Heart left ventricle (tissue), 16 donors: Measurements from ENCODE around the gene NAGPA. TPM values are rescaled to one million over a fixed set of nuclear protein-coding genes. Genes with fewer than 3 reads are reported as not detected.
A peak's percentile ranks its signal among the peaks of the same experiment; 100 is the strongest.

Source experiments
- ATAC-seq, 4 donors: fragments of 200-7000 bp; cut with Tn5 transposase; one replicate each; pipeline ENCODE4 v1.9.1; 2020 to 2022; ENCODE audit warnings: moderate library complexity in 4 of 4, mild to moderate bottlenecking in 3 of 4, moderate number of reproducible peaks in 1 of 4
- DNase-seq, 5 donors: peaks; one replicate each; pipeline ENCODE4 v3.0.0-alpha.2; 2020
- H3K27ac ChIP-seq, 12 donors: fragments of 200-600 bp; sonication (generic) in 4 of 12; one replicate each; pipeline versions ENCODE4 v1.5.0 to v1.8.0; 2016 to 2022; ENCODE audit warnings: mild to moderate bottlenecking in 2 of 12
- H3K27me3 ChIP-seq, 9 donors: fragments of 200-600 bp; sonication (generic) in 2 of 9; one replicate each; pipeline versions ENCODE4 v1.5.1 to v1.8.0; 2016 to 2022; ENCODE audit warnings: mild to moderate bottlenecking in 3 of 9
- H3K36me3 ChIP-seq, 9 donors: fragments of 200-600 bp; sonication (generic) in 2 of 9; one replicate each; pipeline versions ENCODE4 v1.5.0 to v1.8.0; 2018 to 2022; ENCODE audit warnings: mild to moderate bottlenecking in 2 of 9
- H3K4me1 ChIP-seq, 12 donors: fragments of 200-600 bp; sonication (generic) in 4 of 12; one replicate each; pipeline versions ENCODE4 v1.5.0 to v1.8.0; 2016 to 2022; ENCODE audit warnings: mild to moderate bottlenecking in 3 of 12
- H3K4me3 ChIP-seq, 12 donors: fragments of 200-600 bp; sonication (generic) in 4 of 12; one replicate each; pipeline versions ENCODE4 v1.5.0 to v1.8.0; 2017 to 2022; ENCODE audit warnings: mild to moderate bottlenecking in 9 of 12, moderate library complexity in 4 of 12
- H3K9me3 ChIP-seq, 12 donors: fragments of 200-600 bp; sonication (generic) in 4 of 12; one replicate each; pipeline versions ENCODE4 v1.5.0 to v1.8.0; 2016 to 2022; ENCODE audit warnings: mild to moderate bottlenecking in 1 of 12
- CTCF ChIP-seq, 12 donors: fragments of 200-600 bp; sonication (generic) in 4 of 12; IDR thresholded peaks; one replicate each; pipeline versions ENCODE4 v1.5.0 to v1.8.0; 2018 to 2022; ENCODE audit warnings: antibody characterized with exemption in 12 of 12, mild to moderate bottlenecking in 5 of 12
- POLR2A ChIP-seq, 2 donors: fragments of 450-650 bp; IDR thresholded peaks; one replicate each; pipeline ENCODE4 v1.6.1; 2017; ENCODE audit warnings: antibody characterized with exemption in 2 of 2, mild to moderate bottlenecking in 2 of 2, moderate library complexity in 2 of 2
- WGBS, 4 donors: extraction: QIAGEN DNeasy Blood & Tissue Kit in 2 of 4; methylation state at CpG; one replicate each; pipeline versions ENCODE4 v1.1.5 to v1.1.7; 2013 to 2018; 5-methylcytosine and 5-hydroxymethylcytosine counted together
- intact Hi-C, 10 donors: fragments of 100-400 bp; cut with DNase I; formaldehyde crosslinking; loops; one replicate each; pipeline versions ENCODE4 v1.11.1 to v1.14.2; 2022
- polyA plus RNA-seq, 2 donors: library from polyadenylated mRNA; stranded (reverse); fragments of 200-250 nt; gene quantifications; one replicate each; pipeline ENCODE4 v1.2.3, GENCODE V29; 2013
- total RNA-seq, 9 donors: library from RNA; depleted of rRNA in 2 of 9; stranded (reverse); fragments of >200 nt in 2 of 9; fragmentation: NEBNext Ultra II Directional in 3 of 9; extraction: Animal tissue kit (Norgen Biotek cat#: 25700) in 3 of 9; gene quantifications; one replicate each; pipeline versions ENCODE4 v1.1.0 to v1.2.4, GENCODE V29; 2016 to 2023
- donor health status: ischemic (EF 13 %, LVEDD 7.1; RV severe dilation, severe dysfunction).
- donor health status: healthy with polysubstance abuse.
- donor health status: DM: no; HTN: yes; CAD: no.
- donor health status: DM: no; HTN: no; CAD: no.
- donor health status: ischemic (EF 25% LVEDD 6.9; RV normal size, moderate dysfunction).
- donor health status: ischemic (EF 25% LVEDD 5.7; RV mildly dilated, moderate dysfunction).
- donor health status: healthy.
- donor health status: DM: yes; HTN: yes; CAD: no.
- donor health status: ischemic (EF 35%, LVEDD 5.7; RV mildly dilated, moderate dysfunction).
- donor health status: nonischemic (EF 11% LVEDD 7.7; RV severe dilation, severe dysfunction).
- donor health status: DM: yes; HTN: yes; CAD: no.
- donor health status: PGD.
- donor health status: ischemic (EF 29% LVEDD 5.4; RV normal size, mild dysfunction).
- donor health status: nonischemic (EF 23%, LVEDD 6.1; RV moderate dilation, normal function).

The NAGPA gene
- total and polyA plus RNA-seq, 11 donors = 3.8 to 14.6 (median 7.8) TPM

GRCh38 chr16:5003828-5004227 lies 29.9 kb downstream of the NAGPA start:
- intact Hi-C loops = no loop called here
- no peaks in the 10 kb centered on the region for H3K9me3 ChIP-seq
- WGBS, 4 donors = 48 to 65% (median 60%) methylated on average over 10 of the region's 10 CpGs
- H3K27ac ChIP-seq = peak overlapping the region in 5 of 12 donors; percentile 59 to 88 (median 78)
- peaks cover 0 to 8% (median 0%) of the 10 kb centered on the region in 9 donors for H3K36me3 ChIP-seq
- H3K27me3 ChIP-seq = no peaks in the 10 kb centered on the region
- H3K4me1 ChIP-seq = peaks cover 0 to 16% (median 0%) of the 10 kb centered on the region in 12 donors
- TF ChIP-seq POLR2A (IDR thresholded peaks at IDR 0.05) = no peak
- TF ChIP-seq CTCF (IDR thresholded peaks at IDR 0.05) = no peak
- DNase-seq = peak in 2 of 5 donors; percentile 4 to 10
- ATAC-seq = peak in 3 of 4 donors; percentile 9 to 53 (median 21)
- peak overlapping the region in 8 of 12 donors; percentile 2 to 49 (median 33) for H3K4me3 ChIP-seq

- TF ChIP-seq CTCF (IDR thresholded peaks at IDR 0.05) (no peak), POLR2A (IDR thresholded peaks at IDR 0.05) (no peak)
- peaks cover 0 to 2% (median 0%) of the 10 kb centered on the region in 9 donors for H3K36me3 ChIP-seq
- 51 to 58% (median 55%) methylated on average over 8 to 12 of the region's 12 CpGs for WGBS, 4 donors
- H3K27me3 ChIP-seq = no peaks in the 10 kb centered on the region
- peak overlapping the region in 8 of 12 donors; percentile 2 to 49 (median 33) for H3K4me3 ChIP-seq
- peak; percentile 23 to 47 (median 31) for ATAC-seq
- peak overlapping the region in 10 of 12 donors; percentile 28 to 88 (median 64) for H3K27ac ChIP-seq
- peak in 2 of 5 donors; percentile 27 to 39 for DNase-seq
- peaks cover 0 to 16% (median 0%) of the 10 kb centered on the region in 12 donors for H3K4me1 ChIP-seq
- intact Hi-C loops = no loop called here
- H3K9me3 ChIP-seq = no peaks in the 10 kb centered on the region
Measured at GRCh38 chr16:5003211-5003610, 30.5 kb downstream of the NAGPA start.

- intact Hi-C loops = no loop called here
Measured at GRCh38 chr16:5002699-5003143, 31.0 kb downstream of the NAGPA start.

More at GRCh38 chr16:5002699-5003143, 31.0 kb downstream of the NAGPA start:
- Histone ChIP-seq H3K27ac (peak overlapping the region in 8 of 12 donors; percentile 32 to 88 (median 66)), H3K36me3 (no peaks in the 10 kb centered on the region), H3K4me1 (peaks cover 0 to 16% (median 0%) of the 10 kb centered on the region in 12 donors), H3K4me3 (peak overlapping the region in 5 of 12 donors; percentile 14 to 49 (median 38)), H3K9me3 (no peaks in the 10 kb centered on the region), H3K27me3 (no peaks in the 10 kb centered on the region)
- 52 to 59% (median 55%) methylated on average over 3 of the region's 3 CpGs for whole genome bisulfite sequencing, 4 donors
- DNase-seq (peak in 1 of 5 donors; percentile 33), ATAC-seq (peak; percentile 43 to 86 (median 64))
- TF ChIP-seq POLR2A (IDR thresholded peaks at IDR 0.05) = no peak
- TF ChIP-seq CTCF (IDR thresholded peaks at IDR 0.05) = no peak
